K562 (cell line): ENCODE results near the gene ZNF362.

ENCODE experiments used
- DNMT1 ChIP-seq: fragments of 450-650 bp; IDR thresholded peaks from 2 replicates; pipeline ENCODE4 v1.6.1; 2016; ENCODE audit warnings: antibody characterized with exemption, mild to moderate bottlenecking
- NR3C1 ChIP-seq: sonication (generic); formaldehyde crosslinking; IDR thresholded peaks from 2 replicates; pipeline ENCODE4 v1.8.1; 2022; ENCODE audit warnings: missing genetic modification reagents
- RAD21 ChIP-seq, 2 experiments: fragments of 250-450 bp in 1 of 2; fragments of 450-650 bp in 1 of 2; sonication (Bioruptor Pico) in 1 of 2; formaldehyde crosslinking in 1 of 2; IDR thresholded peaks in 1 of 2; conservative IDR thresholded peaks in 1 of 2; 2 replicates each; pipeline versions ENCODE4 v1.4.0 to v1.8.0; 2020 to 2022; ENCODE audit warnings: mild to moderate bottlenecking in 2 of 2, moderate library complexity in 1 of 2
- SRSF1 ChIP-seq: fragments of 200-400 bp; formaldehyde crosslinking; IDR thresholded peaks from 2 replicates; pipeline ENCODE4 v1.6.1; 2017; ENCODE audit warnings: mild to moderate bottlenecking, low read depth, low read length, moderate library complexity
- ZNF274 ChIP-seq: IDR thresholded peaks from 2 replicates; pipeline ENCODE4 v1.6.1; 2011; ENCODE audit warnings: low read depth, mild to moderate bottlenecking, low read length, moderate library complexity, borderline replicate concordance
- ZSCAN29 ChIP-seq: fragments of 450-650 bp; IDR thresholded peaks from 2 replicates; pipeline ENCODE4 v1.6.1; 2017
- TF ChIP-seq, protein P1 (sequence below), 3 experiments: IDR thresholded peaks in 2 of 3; conservative IDR thresholded peaks in 1 of 3; 2 replicates each; pipeline ENCODE4 v1.5.1; 2011 to 2012; ENCODE audit warnings: low read length in 3 of 3, mild to moderate bottlenecking in 3 of 3, control low read depth in 2 of 3, improper control_type of control experiment in 1 of 3, inconsistent platforms in 1 of 3, low read depth in 1 of 3, mixed read lengths in 1 of 3, moderate library complexity in 1 of 3; ENCODE audit not compliant: insufficient read depth in 2 of 3
- TF ChIP-seq, protein P2 (sequence below): sonication (generic); formaldehyde crosslinking; IDR thresholded peaks from 2 replicates; pipeline ENCODE4 v1.9.0; 2022; ENCODE audit warnings: mild to moderate bottlenecking, missing genetic modification reagents

- TF ChIP-seq, protein P1, sequence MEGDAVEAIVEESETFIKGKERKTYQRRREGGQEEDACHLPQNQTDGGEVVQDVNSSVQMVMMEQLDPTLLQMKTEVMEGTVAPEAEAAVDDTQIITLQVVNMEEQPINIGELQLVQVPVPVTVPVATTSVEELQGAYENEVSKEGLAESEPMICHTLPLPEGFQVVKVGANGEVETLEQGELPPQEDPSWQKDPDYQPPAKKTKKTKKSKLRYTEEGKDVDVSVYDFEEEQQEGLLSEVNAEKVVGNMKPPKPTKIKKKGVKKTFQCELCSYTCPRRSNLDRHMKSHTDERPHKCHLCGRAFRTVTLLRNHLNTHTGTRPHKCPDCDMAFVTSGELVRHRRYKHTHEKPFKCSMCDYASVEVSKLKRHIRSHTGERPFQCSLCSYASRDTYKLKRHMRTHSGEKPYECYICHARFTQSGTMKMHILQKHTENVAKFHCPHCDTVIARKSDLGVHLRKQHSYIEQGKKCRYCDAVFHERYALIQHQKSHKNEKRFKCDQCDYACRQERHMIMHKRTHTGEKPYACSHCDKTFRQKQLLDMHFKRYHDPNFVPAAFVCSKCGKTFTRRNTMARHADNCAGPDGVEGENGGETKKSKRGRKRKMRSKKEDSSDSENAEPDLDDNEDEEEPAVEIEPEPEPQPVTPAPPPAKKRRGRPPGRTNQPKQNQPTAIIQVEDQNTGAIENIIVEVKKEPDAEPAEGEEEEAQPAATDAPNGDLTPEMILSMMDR (IDR thresholded peaks at IDR 0.05 in 2 of 3, conservative IDR thresholded peaks at IDR 0.05 in 1 of 3; ENCODE audit: insufficient read depth in 2 of 3, low read depth in 1 of 3, low read length in 3 of 3): no peak
- TF ChIP-seq ZNF274 (no peak), RAD21 (CRISPR knock-in tag; conservative IDR thresholded peaks at IDR 0.05 in 1 of 2, IDR thresholded peaks at IDR 0.05 in 1 of 2) (no peak), DNMT1 (no peak), SRSF1 (no peak), ZSCAN29 (no peak), NR3C1 (CRISPR knock-in tag) (no peak)
- TF ChIP-seq, protein P2, sequence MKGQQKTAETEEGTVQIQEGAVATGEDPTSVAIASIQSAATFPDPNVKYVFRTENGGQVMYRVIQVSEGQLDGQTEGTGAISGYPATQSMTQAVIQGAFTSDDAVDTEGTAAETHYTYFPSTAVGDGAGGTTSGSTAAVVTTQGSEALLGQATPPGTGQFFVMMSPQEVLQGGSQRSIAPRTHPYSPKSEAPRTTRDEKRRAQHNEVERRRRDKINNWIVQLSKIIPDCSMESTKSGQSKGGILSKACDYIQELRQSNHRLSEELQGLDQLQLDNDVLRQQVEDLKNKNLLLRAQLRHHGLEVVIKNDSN (CRISPR knock-in tag): no peak
Observed at GRCh38 chr1:33220676-33221384, 35.5 kb upstream of the ZNF362 start.
